HCT116 (cell line): ENCODE results near the gene KIAA0232.

ENCODE experiments used
- CTCF ChIP-seq, 3 experiments: fragments of 200-600 bp in 1 of 3; sonication (generic) in 1 of 3; IDR thresholded peaks in 2 of 3; conservative IDR thresholded peaks in 1 of 3; 2 replicates each; pipeline ENCODE4 v1.5.1; 2012 to 2017; ENCODE audit warnings: low read depth in 2 of 3, low read length in 2 of 3, antibody characterized with exemption in 1 of 3, borderline replicate concordance in 1 of 3, control low read depth in 1 of 3, mild to moderate bottlenecking in 1 of 3, mixed read lengths in 1 of 3, mixed run types in 1 of 3, moderate library complexity in 1 of 3; ENCODE audit not compliant: insufficient read depth in 1 of 3
- POLR2A ChIP-seq: IDR thresholded peaks from 2 replicates; pipeline ENCODE4 v1.7.0; 2011; ENCODE audit warnings: borderline replicate concordance; ENCODE audit not compliant: insufficient read depth, insufficient read length; ENCODE audit errors: extremely low read depth

GRCh38 chr4:6742989-6743388 lies 39.5 kb upstream of the KIAA0232 start:
- TF ChIP-seq POLR2A (no peak), CTCF (IDR thresholded peaks at IDR 0.05 in 2 of 3, conservative IDR thresholded peaks at IDR 0.05 in 1 of 3; ENCODE audit: borderline replicate concordance in 1 of 3, insufficient read depth in 1 of 3, low read depth in 2 of 3, low read length in 2 of 3) (no peak)
